Liver (tissue), 9 donors: ENCODE results near the gene KDM6A. TPM values are rescaled to one million over a fixed set of nuclear protein-coding genes. Genes with fewer than 3 reads are reported as not detected.
"Not testable (repeated sequence)": the region's sequence is repeated elsewhere in the genome, so short reads cannot be mapped to it uniquely, and the experiment has no call there.

Source experiments
- DNase-seq: peaks from one replicate; pipeline ENCODE4 v3.0.0-alpha.2; 2017; ENCODE audit warnings: low spot score
- H3K27ac ChIP-seq, 2 donors: one replicate each; pipeline ENCODE4 v1.7.0; 2013; ENCODE audit warnings: inconsistent platforms in 2 of 2, low read length in 2 of 2, control low read depth in 1 of 2, low read depth in 1 of 2, mild to moderate bottlenecking in 1 of 2
- H3K27me3 ChIP-seq, 4 donors: one replicate each; pipeline versions ENCODE4 v1.6.1 to v1.7.0; 2013; ENCODE audit warnings: low read length in 3 of 4, inconsistent platforms in 1 of 4, mild to moderate bottlenecking in 1 of 4, moderate library complexity in 1 of 4; ENCODE audit not compliant: control insufficient read depth in 4 of 4, insufficient read depth in 4 of 4
- H3K36me3 ChIP-seq, 4 donors: one replicate each; pipeline versions ENCODE4 v1.6.1 to v1.7.0; 2013; ENCODE audit warnings: low read length in 3 of 4, mild to moderate bottlenecking in 3 of 4, low read depth in 1 of 4, moderate library complexity in 1 of 4; ENCODE audit not compliant: control insufficient read depth in 4 of 4, insufficient read depth in 3 of 4
- H3K4me1 ChIP-seq, 4 donors: one replicate each; pipeline versions ENCODE4 v1.6.1 to v1.7.0; 2013; ENCODE audit warnings: low read length in 3 of 4, mild to moderate bottlenecking in 3 of 4, moderate library complexity in 1 of 4; ENCODE audit not compliant: control insufficient read depth in 4 of 4, insufficient read depth in 4 of 4
- H3K4me3 ChIP-seq, 3 donors: one replicate each; pipeline versions ENCODE4 v1.6.1 to v1.7.0; 2013; ENCODE audit warnings: low read length in 3 of 3, control low read depth in 1 of 3, low read depth in 1 of 3, mild to moderate bottlenecking in 1 of 3
- H3K9ac ChIP-seq, 2 donors: one replicate each; pipeline ENCODE4 v1.7.0; 2013; ENCODE audit warnings: low read length in 2 of 2, mild to moderate bottlenecking in 2 of 2, moderate library complexity in 2 of 2, control low read depth in 1 of 2, low read depth in 1 of 2
- H3K9me3 ChIP-seq, 4 donors: one replicate each; pipeline versions ENCODE4 v1.6.1 to v1.7.0; 2013; ENCODE audit warnings: low read length in 3 of 4; ENCODE audit not compliant: control insufficient read depth in 4 of 4
- FOXA1 ChIP-seq: IDR thresholded peaks from 2 replicates; pipeline ENCODE4 v1.6.1; 2016; ENCODE audit warnings: antibody characterized with exemption
- FOXA2 ChIP-seq: IDR thresholded peaks from 2 replicates; pipeline ENCODE4 v1.6.1; 2016; ENCODE audit warnings: antibody characterized with exemption
- HNF4G ChIP-seq: IDR thresholded peaks from 2 replicates; pipeline ENCODE4 v1.6.1; 2016; ENCODE audit warnings: antibody characterized with exemption
- MAX ChIP-seq: IDR thresholded peaks from 2 replicates; pipeline ENCODE4 v1.6.1; 2016; ENCODE audit warnings: antibody characterized with exemption
- NR2F2 ChIP-seq: IDR thresholded peaks from 2 replicates; pipeline ENCODE4 v1.6.1; 2016; ENCODE audit warnings: antibody characterized with exemption
- RAD21 ChIP-seq, 2 donors: IDR thresholded peaks; 2 replicates each; pipeline ENCODE4 v1.6.1; 2016; ENCODE audit warnings: antibody characterized with exemption in 2 of 2, mild to moderate bottlenecking in 2 of 2
- REST ChIP-seq: IDR thresholded peaks from 2 replicates; pipeline ENCODE4 v1.6.1; 2016; ENCODE audit warnings: antibody characterized with exemption, mild to moderate bottlenecking
- SP1 ChIP-seq: IDR thresholded peaks from 2 replicates; pipeline ENCODE4 v1.6.1; 2018; ENCODE audit warnings: antibody characterized with exemption, mild to moderate bottlenecking
- TAF1 ChIP-seq: conservative IDR thresholded peaks from 2 replicates; pipeline ENCODE4 v1.6.1; 2016; ENCODE audit warnings: antibody characterized with exemption, mild to moderate bottlenecking
- WGBS: extraction: QIAGEN DNeasy Blood & Tissue Kit; methylation state at CpG from one replicate; pipeline ENCODE4 v1.1.7; 2013; 5-methylcytosine and 5-hydroxymethylcytosine counted together
- polyA plus RNA-seq, 2 donors: library from polyadenylated mRNA; stranded (reverse) in 1 of 2; unstranded in 1 of 2; fragments of 200-250 nt in 1 of 2; fragments of >200 nt in 1 of 2; fragmentation: Nextera tagmentation in 1 of 2; extraction: Ambion mirVana in 1 of 2; gene quantifications; one replicate each; pipeline versions ENCODE4 v1.2.1 to v1.2.3, GENCODE V29; 2013 to 2015
- total RNA-seq, 2 donors: library from RNA; depleted of rRNA; stranded (reverse); fragments of >200 nt; gene quantifications; one replicate each; pipeline ENCODE4 v1.2.3, GENCODE V29; 2014
- TF ChIP-seq, protein P1 (sequence below): IDR thresholded peaks from 2 replicates; pipeline ENCODE4 v1.6.1; 2016; ENCODE audit warnings: antibody characterized with exemption
- donor health status: healthy.
- donor health status: healthy.
- donor health status: healthy.
- donor health status: healthy.
- donor health status: healthy.

The KDM6A gene
- total and polyA plus RNA-seq, 4 donors: 5.3 to 30.2 (median 18.2) TPM

- WGBS: 76% methylated on average over 10 of the region's 10 CpGs
- Histone ChIP-seq H3K9me3 (no peaks in the 10 kb centered on the region), H3K36me3 (no peaks in the 10 kb centered on the region), H3K27me3 (no peaks in the 10 kb centered on the region), H3K9ac (no peak overlapping the region), H3K4me3 (no peak overlapping the region), H3K27ac (no peak overlapping the region), H3K4me1 (peaks cover 1 to 34% (median 27%) of the 10 kb centered on the region in 4 donors)
- no peak for TF ChIP-seq NR2F2
- TF ChIP-seq, protein P1, sequence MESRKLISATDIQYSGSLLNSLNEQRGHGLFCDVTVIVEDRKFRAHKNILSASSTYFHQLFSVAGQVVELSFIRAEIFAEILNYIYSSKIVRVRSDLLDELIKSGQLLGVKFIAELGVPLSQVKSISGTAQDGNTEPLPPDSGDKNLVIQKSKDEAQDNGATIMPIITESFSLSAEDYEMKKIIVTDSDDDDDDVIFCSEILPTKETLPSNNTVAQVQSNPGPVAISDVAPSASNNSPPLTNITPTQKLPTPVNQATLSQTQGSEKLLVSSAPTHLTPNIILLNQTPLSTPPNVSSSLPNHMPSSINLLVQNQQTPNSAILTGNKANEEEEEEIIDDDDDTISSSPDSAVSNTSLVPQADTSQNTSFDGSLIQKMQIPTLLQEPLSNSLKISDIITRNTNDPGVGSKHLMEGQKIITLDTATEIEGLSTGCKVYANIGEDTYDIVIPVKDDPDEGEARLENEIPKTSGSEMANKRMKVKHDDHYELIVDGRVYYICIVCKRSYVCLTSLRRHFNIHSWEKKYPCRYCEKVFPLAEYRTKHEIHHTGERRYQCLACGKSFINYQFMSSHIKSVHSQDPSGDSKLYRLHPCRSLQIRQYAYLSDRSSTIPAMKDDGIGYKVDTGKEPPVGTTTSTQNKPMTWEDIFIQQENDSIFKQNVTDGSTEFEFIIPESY: no peak
- TF ChIP-seq FOXA1: no peak
- TF ChIP-seq RAD21 (IDR thresholded peaks at IDR 0.05): no peak
- no peak for TF ChIP-seq TAF1
- no peak for TF ChIP-seq SP1
- no peak for DNase-seq
Observed at GRCh38 chrX:44997282-44997812, 124.4 kb downstream of the KDM6A start.

- no peak for DNase-seq
- Histone ChIP-seq H3K9me3 (no peaks in the 10 kb centered on the region), H3K27me3 (no peaks in the 10 kb centered on the region), H3K4me3 (no peak overlapping the region), H3K4me1 (peaks cover 1 to 34% (median 27%) of the 10 kb centered on the region in 4 donors), H3K9ac (no peak overlapping the region), H3K27ac (no peak overlapping the region), H3K36me3 (no peaks in the 10 kb centered on the region)
- WGBS: 19% methylated on average over 1 of the region's 1 CpG
- TF ChIP-seq FOXA1 (no peak), MAX (no peak), REST (no peak), FOXA2 (no peak), HNF4G (no peak)
Observed at GRCh38 chrX:44997888-44998287, 124.9 kb downstream of the KDM6A start.

GRCh38 chrX:44999237-44999636 lies 126.2 kb downstream of the KDM6A start:
- not testable (repeated sequence) for H3K36me3 ChIP-seq, H3K27me3 ChIP-seq, H3K4me3 ChIP-seq, H3K27ac ChIP-seq, H3K9me3 ChIP-seq, H3K9ac ChIP-seq, DNase-seq
- peaks cover 1 to 37% (median 27%) of the 10 kb centered on the region in 4 donors for H3K4me1 ChIP-seq
- 98% methylated on average over 8 of the region's 8 CpGs for WGBS
